Lung (tissue), 12 donors: Measurements from ENCODE around the gene KRTAP29-1. TPM values are rescaled to one million over a fixed set of nuclear protein-coding genes. Genes with fewer than 3 reads are reported as not detected.

Experiments
- ATAC-seq: fragments of 200-7000 bp; cut with Tn5 transposase; one replicate; pipeline ENCODE4 v1.9.1; 2020; ENCODE audit warnings: moderate number of reproducible peaks; ENCODE audit not compliant: insufficient read depth, low FRiP score
- DNase-seq, 3 donors: peaks; one replicate each; pipeline ENCODE4 v3.0.0-alpha.2; 2013 to 2017
- H3K27ac ChIP-seq, 2 donors: one replicate each; pipeline ENCODE4 v1.5.1; 2013; ENCODE audit warnings: mild to moderate bottlenecking in 2 of 2, moderate library complexity in 2 of 2, control low read depth in 1 of 2, inconsistent platforms in 1 of 2, low read depth in 1 of 2, low read length in 1 of 2
- H3K27me3 ChIP-seq, 3 donors: one replicate each; pipeline ENCODE4 v1.5.1; 2013; ENCODE audit warnings: low read length in 2 of 3; ENCODE audit not compliant: control insufficient read depth in 3 of 3, insufficient read depth in 3 of 3
- H3K36me3 ChIP-seq, 4 donors: one replicate each; pipeline ENCODE4 v1.5.1; 2013; ENCODE audit warnings: low read length in 4 of 4, mild to moderate bottlenecking in 1 of 4, moderate library complexity in 1 of 4; ENCODE audit not compliant: control insufficient read depth in 4 of 4, insufficient read depth in 4 of 4
- H3K4me1 ChIP-seq, 5 donors: one replicate each; pipeline ENCODE4 v1.5.1; 2013; ENCODE audit warnings: low read length in 5 of 5, mild to moderate bottlenecking in 2 of 5, moderate library complexity in 1 of 5; ENCODE audit not compliant: control insufficient read depth in 5 of 5, insufficient read depth in 5 of 5
- H3K4me3 ChIP-seq: one replicate; pipeline ENCODE4 v1.5.1; 2013; ENCODE audit warnings: mild to moderate bottlenecking, control low read depth, moderate library complexity
- H3K9ac ChIP-seq, 2 donors: one replicate each; pipeline ENCODE4 v1.5.1; 2013; ENCODE audit warnings: low read length in 2 of 2, control low read depth in 1 of 2; ENCODE audit not compliant: insufficient read depth in 1 of 2
- H3K9me3 ChIP-seq, 4 donors: one replicate each; pipeline ENCODE4 v1.5.1; 2013; ENCODE audit warnings: low read length in 3 of 4, mild to moderate bottlenecking in 1 of 4, moderate library complexity in 1 of 4; ENCODE audit not compliant: control insufficient read depth in 4 of 4, insufficient read depth in 3 of 4
- WGBS, 2 donors: extraction: QIAGEN DNeasy Blood & Tissue Kit; methylation state at CpG; one replicate each; pipeline ENCODE4 v1.1.7; 2013; 5-methylcytosine and 5-hydroxymethylcytosine counted together
- polyA plus RNA-seq, 2 donors: library from polyadenylated mRNA; stranded (reverse); fragments of 200-250 nt; gene quantifications; one replicate each; pipeline ENCODE4 v1.2.1, GENCODE V29; 2013
- total RNA-seq, 2 donors: library from RNA; depleted of rRNA in 1 of 2; stranded (reverse); fragments of >200 nt in 1 of 2; gene quantifications; one replicate each; pipeline ENCODE4 v1.2.1, GENCODE V29; 2014 to 2021
- TF ChIP-seq, protein P1 (sequence below): IDR thresholded peaks from 2 replicates; pipeline ENCODE4 v1.5.1; 2012; ENCODE audit warnings: mild to moderate bottlenecking; ENCODE audit errors: control extremely low read depth, extremely low read depth
- donor health status: control.
- donor health status: control.
- donor health status: Bipolar disorder and iron deficiency.
- donor health status: healthy.
- donor health status: DM: yes; HTN: yes; CAD: no.

KRTAP29-1 gene
- total and polyA plus RNA-seq, 4 donors = not detected

DNA sequence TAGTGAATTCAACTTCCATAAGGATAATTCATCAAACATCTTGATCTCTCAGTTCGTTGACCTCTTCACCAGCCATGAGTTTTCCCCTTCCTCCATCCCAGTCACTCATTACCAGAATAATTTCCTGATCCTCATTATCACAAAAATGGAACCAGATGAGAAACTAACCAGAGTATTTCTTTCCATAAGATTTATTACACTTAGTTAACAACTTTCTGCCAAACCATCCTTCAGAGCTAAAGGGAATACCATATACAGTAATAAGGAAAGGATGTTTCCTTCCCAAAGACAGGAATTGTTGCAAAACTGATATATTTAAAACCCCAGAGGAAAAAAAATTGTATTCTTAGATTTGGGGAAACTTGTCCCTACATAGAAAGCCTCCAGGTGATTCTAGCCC lies 8.6 kb downstream of the KRTAP29-1 start:
- DNase-seq (no peak), ATAC-seq (no peak)
- no peaks in the 10 kb centered on the region for H3K27me3 ChIP-seq
- no peak overlapping the region for H3K27ac ChIP-seq
- H3K4me3 ChIP-seq = no peak overlapping the region
- H3K36me3 ChIP-seq = no peaks in the 10 kb centered on the region
- no peaks in the 10 kb centered on the region for H3K9me3 ChIP-seq
- WGBS, 2 donors = 78 to 90% methylated on average over 1 of the region's 1 CpG
- no peak overlapping the region for H3K9ac ChIP-seq
- TF ChIP-seq, protein P1, sequence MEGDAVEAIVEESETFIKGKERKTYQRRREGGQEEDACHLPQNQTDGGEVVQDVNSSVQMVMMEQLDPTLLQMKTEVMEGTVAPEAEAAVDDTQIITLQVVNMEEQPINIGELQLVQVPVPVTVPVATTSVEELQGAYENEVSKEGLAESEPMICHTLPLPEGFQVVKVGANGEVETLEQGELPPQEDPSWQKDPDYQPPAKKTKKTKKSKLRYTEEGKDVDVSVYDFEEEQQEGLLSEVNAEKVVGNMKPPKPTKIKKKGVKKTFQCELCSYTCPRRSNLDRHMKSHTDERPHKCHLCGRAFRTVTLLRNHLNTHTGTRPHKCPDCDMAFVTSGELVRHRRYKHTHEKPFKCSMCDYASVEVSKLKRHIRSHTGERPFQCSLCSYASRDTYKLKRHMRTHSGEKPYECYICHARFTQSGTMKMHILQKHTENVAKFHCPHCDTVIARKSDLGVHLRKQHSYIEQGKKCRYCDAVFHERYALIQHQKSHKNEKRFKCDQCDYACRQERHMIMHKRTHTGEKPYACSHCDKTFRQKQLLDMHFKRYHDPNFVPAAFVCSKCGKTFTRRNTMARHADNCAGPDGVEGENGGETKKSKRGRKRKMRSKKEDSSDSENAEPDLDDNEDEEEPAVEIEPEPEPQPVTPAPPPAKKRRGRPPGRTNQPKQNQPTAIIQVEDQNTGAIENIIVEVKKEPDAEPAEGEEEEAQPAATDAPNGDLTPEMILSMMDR = no peak
- H3K4me1 ChIP-seq = peaks cover 0 to 2% (median 0%) of the 10 kb centered on the region in 5 donors

DNA sequence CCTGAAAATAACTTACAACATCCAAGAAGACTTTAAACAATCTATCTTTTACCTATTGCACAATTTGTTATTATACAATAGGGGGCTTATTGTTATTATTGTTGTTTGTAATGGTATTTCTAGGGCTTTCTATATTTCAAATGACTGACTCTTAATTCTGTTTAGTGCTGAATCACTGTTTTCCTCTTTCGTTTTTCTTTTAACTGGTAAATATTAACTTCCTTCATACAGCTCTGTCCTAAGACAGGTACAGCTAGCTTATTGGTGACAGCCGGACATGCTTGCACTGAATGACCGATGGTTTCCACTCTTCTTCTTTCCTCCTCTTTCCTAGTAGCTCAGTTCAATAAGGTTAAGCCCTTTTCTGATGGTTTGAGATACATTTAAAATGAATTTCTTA lies 15.6 kb downstream of the KRTAP29-1 start:
- H3K27ac ChIP-seq = no peak overlapping the region
- WGBS, 2 donors = 64 to 72% methylated on average over 3 of the region's 3 CpGs
- DNase-seq = no peak
- H3K4me1 ChIP-seq = peaks cover 0 to 3% (median 0%) of the 10 kb centered on the region in 5 donors
- peaks cover 0 to 3% (median 3%) of the 10 kb centered on the region in 3 donors for H3K27me3 ChIP-seq
- TF ChIP-seq, protein P1 = no peak
- no peaks in the 10 kb centered on the region for H3K36me3 ChIP-seq
- no peak overlapping the region for H3K4me3 ChIP-seq
- H3K9ac ChIP-seq = no peak overlapping the region
- ATAC-seq = no peak
- no peaks in the 10 kb centered on the region for H3K9me3 ChIP-seq

DNA sequence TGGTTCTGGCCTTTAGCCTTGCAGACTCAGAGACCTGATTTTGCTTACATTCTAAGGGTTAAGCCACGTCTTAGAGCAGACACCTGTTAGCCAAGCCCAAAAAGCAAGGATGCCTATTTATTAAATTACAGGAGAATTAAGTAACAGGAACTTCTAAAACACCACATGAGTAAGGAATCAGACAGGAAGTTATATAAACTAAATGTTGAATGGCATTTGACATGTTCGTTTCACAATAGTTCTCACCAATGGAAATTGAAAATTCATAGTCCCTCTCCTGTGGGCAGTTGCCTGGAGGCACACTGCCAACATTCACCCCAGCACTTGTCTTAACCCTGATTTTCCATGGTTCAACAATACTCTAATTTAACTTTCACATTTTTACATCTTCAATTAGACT lies 18.1 kb downstream of the KRTAP29-1 start:
- WGBS, 2 donors = 9 to 15% methylated on average over 2 of the region's 2 CpGs
- H3K9ac ChIP-seq = no peak overlapping the region
- no peaks in the 10 kb centered on the region for H3K9me3 ChIP-seq
- TF ChIP-seq, protein P1 = no peak
- H3K27me3 ChIP-seq = peaks cover 0 to 3% (median 3%) of the 10 kb centered on the region in 3 donors
- no peak for DNase-seq
- H3K4me1 ChIP-seq = peaks cover 0 to 3% (median 0%) of the 10 kb centered on the region in 5 donors
- H3K4me3 ChIP-seq = no peak overlapping the region
- H3K36me3 ChIP-seq = no peaks in the 10 kb centered on the region
- ATAC-seq = no peak
- H3K27ac ChIP-seq = no peak overlapping the region

- DNase-seq (no peak), ATAC-seq (no peak)
- Histone ChIP-seq H3K4me3 (no peak overlapping the region), H3K4me1 (peaks cover 0 to 3% (median 0%) of the 10 kb centered on the region in 5 donors), H3K27ac (no peak overlapping the region), H3K27me3 (peaks cover 0 to 3% (median 3%) of the 10 kb centered on the region in 3 donors), H3K9me3 (no peaks in the 10 kb centered on the region), H3K9ac (no peak overlapping the region), H3K36me3 (no peaks in the 10 kb centered on the region)
- TF ChIP-seq, protein P1 = no peak
- WGBS, 2 donors = 43 to 64% methylated on average over 3 of the region's 3 CpGs
Measured at GRCh38 chr17:41284043-41284442, 18.6 kb downstream of the KRTAP29-1 start.
